Trophoblast cell (in vitro differentiated cells and primary cell): ENCODE results near the gene QPRT.
"Not testable (repeated sequence)": the region's sequence is repeated elsewhere in the genome, so short reads cannot be mapped to it uniquely, and the experiment has no call there.

Experiments
- DNase-seq, 2 donors: peaks; one replicate each; pipeline ENCODE4 v3.0.0-alpha.2; 2016
- H2AFZ ChIP-seq: 2 replicates; pipeline ENCODE4 v1.6.1; 2013; ENCODE audit warnings: low read length, moderate library complexity, mild to moderate bottlenecking; ENCODE audit not compliant: insufficient read depth, poor library complexity
- H2AK5ac ChIP-seq: 2 replicates; pipeline ENCODE4 v1.6.1; 2013; ENCODE audit warnings: mild to moderate bottlenecking, low read length
- H2BK120ac ChIP-seq: 2 replicates; pipeline ENCODE4 v1.6.1; 2013; ENCODE audit warnings: low read length, mild to moderate bottlenecking, moderate library complexity; ENCODE audit not compliant: insufficient read depth, poor library complexity
- H2BK12ac ChIP-seq: 2 replicates; pipeline ENCODE4 v1.6.1; 2013; ENCODE audit warnings: mild to moderate bottlenecking, low read length, moderate library complexity
- H2BK5ac ChIP-seq: 2 replicates; pipeline ENCODE4 v1.6.1; 2013; ENCODE audit warnings: low read length, low read depth, moderate library complexity, mild to moderate bottlenecking; ENCODE audit not compliant: poor library complexity
- H3K14ac ChIP-seq: 2 replicates; pipeline ENCODE4 v1.6.1; 2013; ENCODE audit warnings: mild to moderate bottlenecking, low read length
- H3K18ac ChIP-seq: 2 replicates; pipeline ENCODE4 v1.6.1; 2013; ENCODE audit warnings: mild to moderate bottlenecking, low read length
- H3K23ac ChIP-seq: 2 replicates; pipeline ENCODE4 v1.6.1; 2013; ENCODE audit warnings: low read length
- H3K27ac ChIP-seq: 2 replicates; pipeline ENCODE4 v1.5.1; 2013; ENCODE audit warnings: low read depth, mild to moderate bottlenecking, inconsistent platforms, low read length, moderate library complexity
- H3K27me3 ChIP-seq: 2 replicates; pipeline ENCODE4 v1.6.1; 2013; ENCODE audit warnings: inconsistent platforms, mild to moderate bottlenecking, low read length, moderate library complexity; ENCODE audit not compliant: insufficient read depth
- H3K36me3 ChIP-seq, 2 experiments: 1 replicate in 1 of 2; 2 replicates in 1 of 2; pipeline ENCODE4 v1.6.1; 2013; ENCODE audit warnings: low read length in 2 of 2, mild to moderate bottlenecking in 2 of 2, moderate library complexity in 1 of 2; ENCODE audit not compliant: insufficient read depth in 2 of 2, control insufficient read depth in 1 of 2
- H3K4ac ChIP-seq: 2 replicates; pipeline ENCODE4 v1.6.1; 2013; ENCODE audit warnings: low read depth, mild to moderate bottlenecking, low read length, moderate library complexity
- H3K4me1 ChIP-seq, 2 experiments: 1 replicate in 1 of 2; 2 replicates in 1 of 2; pipeline ENCODE4 v1.6.1; 2013; ENCODE audit warnings: low read length in 2 of 2, mild to moderate bottlenecking in 2 of 2, moderate library complexity in 1 of 2; ENCODE audit not compliant: insufficient read depth in 2 of 2, control insufficient read depth in 1 of 2
- H3K4me2 ChIP-seq: 2 replicates; pipeline ENCODE4 v1.6.1; 2013; ENCODE audit warnings: inconsistent platforms, mild to moderate bottlenecking, low read length, moderate library complexity
- H3K4me3 ChIP-seq: 2 replicates; pipeline ENCODE4 v1.5.1; 2013; ENCODE audit warnings: mild to moderate bottlenecking, low read depth, low read length, inconsistent platforms
- H3K79me1 ChIP-seq: one replicate; pipeline ENCODE4 v1.6.1; 2013; ENCODE audit warnings: low read length
- H3K79me2 ChIP-seq: 2 replicates; pipeline ENCODE4 v1.6.1; 2013; ENCODE audit warnings: low read length, mild to moderate bottlenecking; ENCODE audit not compliant: control insufficient read depth, insufficient read depth, poor library complexity
- H3K9ac ChIP-seq: 2 replicates; pipeline ENCODE4 v1.6.1; 2013; ENCODE audit warnings: mild to moderate bottlenecking, low read length
- H3K9me3 ChIP-seq: 2 replicates; pipeline ENCODE4 v1.6.1; 2013; ENCODE audit warnings: low read depth, mild to moderate bottlenecking, control low read depth, inconsistent platforms, low read length; ENCODE audit not compliant: insufficient read depth
- H4K12ac ChIP-seq: 2 replicates; pipeline ENCODE4 v1.6.1; 2013; ENCODE audit warnings: low read depth, mild to moderate bottlenecking, low read length, moderate library complexity
- H4K8ac ChIP-seq: 2 replicates; pipeline ENCODE4 v1.6.1; 2013; ENCODE audit warnings: low read depth, mild to moderate bottlenecking, low read length, moderate library complexity
- H4K91ac ChIP-seq: one replicate; pipeline ENCODE4 v1.6.1; 2013; ENCODE audit warnings: low read depth, mild to moderate bottlenecking, low read length, moderate library complexity
- WGBS: extraction: QIAGEN DNeasy Blood & Tissue Kit; methylation state at CpG from one replicate; pipeline ENCODE4 v1.1.7; 2013; ENCODE audit warnings: missing lambda C conversion rate; ENCODE audit not compliant: insufficient read length, insufficient coverage; ENCODE audit errors: extremely low coverage; 5-methylcytosine and 5-hydroxymethylcytosine counted together

Gene QPRT

DNA sequence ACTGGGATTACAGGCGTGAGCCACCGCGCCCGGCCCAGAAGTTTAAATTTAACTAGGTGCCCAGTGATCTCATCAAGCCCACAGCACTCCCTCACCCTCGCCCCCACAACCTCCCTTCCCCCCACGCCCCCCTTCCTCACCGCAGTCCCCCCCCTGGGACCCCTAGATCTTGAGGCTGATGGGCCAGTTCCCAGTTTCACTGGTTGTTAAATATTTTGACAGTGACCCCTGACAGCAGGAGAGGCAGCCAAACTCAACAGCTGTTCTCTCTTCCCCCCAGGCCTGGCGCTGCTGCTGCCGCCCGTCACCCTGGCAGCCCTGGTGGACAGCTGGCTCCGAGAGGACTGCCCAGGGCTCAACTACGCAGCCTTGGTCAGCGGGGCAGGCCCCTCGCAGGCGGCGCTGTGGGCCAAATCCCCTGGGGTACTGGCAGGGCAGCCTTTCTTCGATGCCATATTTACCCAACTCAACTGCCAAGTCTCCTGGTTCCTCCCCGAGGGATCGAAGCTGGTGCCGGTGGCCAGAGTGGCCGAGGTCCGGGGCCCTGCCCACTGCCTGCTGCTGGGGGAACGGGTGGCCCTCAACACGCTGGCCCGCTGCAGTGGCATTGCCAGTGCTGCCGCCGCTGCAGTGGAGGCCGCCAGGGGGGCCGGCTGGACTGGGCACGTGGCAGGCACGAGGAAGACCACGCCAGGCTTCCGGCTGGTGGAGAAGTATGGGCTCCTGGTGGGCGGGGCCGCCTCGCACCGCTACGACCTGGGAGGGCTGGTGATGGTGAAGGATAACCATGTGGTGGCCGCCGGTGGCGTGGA, 15.6 kb downstream of the QPRT start:
- H2BK5ac ChIP-seq: no peak overlapping the region
- WGBS: no CpG with 5 or more reads among the region's 41 CpGs
- H3K4me2 ChIP-seq: no peak overlapping the region
- no peak overlapping the region for H2AFZ ChIP-seq
- H2BK120ac ChIP-seq: no peak overlapping the region
- no peak overlapping the region for H4K12ac ChIP-seq
- H3K79me1 ChIP-seq: peaks cover 8% of the 10 kb centered on the region
- H2BK12ac ChIP-seq: no peak overlapping the region
- no peak overlapping the region for H3K14ac ChIP-seq
- peak overlapping the region; percentile 38 for H3K18ac ChIP-seq
- peak overlapping the region; percentile 21 for H3K4ac ChIP-seq
- no peak overlapping the region for H3K27ac ChIP-seq
- no peak overlapping the region for H2AK5ac ChIP-seq
- no peak for DNase-seq
- peaks cover 5% of the 10 kb centered on the region for H3K9me3 ChIP-seq
- H3K23ac ChIP-seq: no peak overlapping the region
- H3K27me3 ChIP-seq: no peaks in the 10 kb centered on the region
- H4K8ac ChIP-seq: no peak overlapping the region
- peaks cover 40 to 47% of the 10 kb centered on the region in 2 experiments for H3K36me3 ChIP-seq
- H3K79me2 ChIP-seq: peaks cover 14% of the 10 kb centered on the region
- H4K91ac ChIP-seq: no peak overlapping the region
- H3K4me1 ChIP-seq: peaks cover 10 to 12% of the 10 kb centered on the region in 2 experiments
- no peak overlapping the region for H3K4me3 ChIP-seq
- H3K9ac ChIP-seq: no peak overlapping the region

DNA sequence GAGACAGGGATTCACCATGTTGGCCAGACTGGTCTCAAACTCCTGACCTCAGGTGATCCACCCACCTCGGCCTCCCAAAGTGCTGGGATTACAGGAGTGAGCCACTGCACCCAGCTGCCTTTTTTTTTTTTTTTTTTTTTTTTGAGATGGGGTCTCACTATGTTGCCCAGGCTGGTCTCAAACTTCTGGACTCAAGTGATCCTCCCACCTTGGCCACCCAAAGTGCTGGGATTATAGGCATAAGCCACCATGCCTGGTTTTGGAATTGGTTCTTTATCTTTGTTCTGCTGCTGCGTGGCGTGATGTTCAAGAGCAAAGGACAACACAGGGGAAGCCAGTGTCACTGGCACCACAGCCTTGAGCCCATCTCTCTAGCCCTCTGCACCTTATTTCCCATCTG, 16.7 kb downstream of the QPRT start:
- not testable (repeated sequence) for H2BK5ac ChIP-seq, H3K4ac ChIP-seq, H2BK120ac ChIP-seq, H3K27me3 ChIP-seq, H2AK5ac ChIP-seq, H4K91ac ChIP-seq, H3K4me1 ChIP-seq, H3K4me2 ChIP-seq, H3K79me2 ChIP-seq, H3K9me3 ChIP-seq, H4K8ac ChIP-seq, H2AFZ ChIP-seq, H2BK12ac ChIP-seq, H3K9ac ChIP-seq, H3K4me3 ChIP-seq, H3K23ac ChIP-seq, H3K14ac ChIP-seq, H3K79me1 ChIP-seq, H3K18ac ChIP-seq, DNase-seq, H4K12ac ChIP-seq, H3K27ac ChIP-seq
- peaks cover 37 to 39% of the 10 kb centered on the region in 2 experiments for H3K36me3 ChIP-seq
- no CpG with 5 or more reads among the region's 3 CpGs for WGBS

DNA sequence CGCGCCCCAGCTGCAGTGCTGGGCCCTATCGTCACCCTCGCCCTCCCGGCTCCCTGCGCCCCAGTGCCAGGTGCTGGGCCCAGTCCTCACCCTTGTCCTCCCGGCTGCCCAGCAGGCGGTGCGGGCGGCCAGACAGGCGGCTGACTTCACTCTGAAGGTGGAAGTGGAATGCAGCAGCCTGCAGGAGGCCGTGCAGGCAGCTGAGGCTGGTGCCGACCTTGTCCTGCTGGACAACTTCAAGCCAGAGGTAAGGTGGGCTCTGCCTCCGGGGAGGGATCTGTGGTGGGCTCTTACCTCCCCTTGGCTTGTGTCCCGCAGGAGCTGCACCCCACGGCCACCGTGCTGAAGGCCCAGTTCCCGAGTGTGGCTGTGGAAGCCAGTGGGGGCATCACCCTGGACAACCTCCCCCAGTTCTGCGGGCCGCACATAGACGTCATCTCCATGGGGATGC, 17.9 kb downstream of the QPRT start:
- no peak overlapping the region for H3K27ac ChIP-seq
- no peak overlapping the region for H4K8ac ChIP-seq
- H3K4me1 ChIP-seq: peaks cover 2 to 5% of the 10 kb centered on the region in 2 experiments
- no peak overlapping the region for H3K23ac ChIP-seq
- H2AK5ac ChIP-seq: no peak overlapping the region
- no peaks in the 10 kb centered on the region for H3K79me1 ChIP-seq
- peaks cover 35% of the 10 kb centered on the region in 2 experiments for H3K36me3 ChIP-seq
- H3K4me2 ChIP-seq: no peak overlapping the region
- H2BK12ac ChIP-seq: no peak overlapping the region
- H2BK5ac ChIP-seq: no peak overlapping the region
- no peaks in the 10 kb centered on the region for H3K27me3 ChIP-seq
- no peak overlapping the region for H2AFZ ChIP-seq
- no peak overlapping the region for H4K91ac ChIP-seq
- H3K79me2 ChIP-seq: peaks cover 2% of the 10 kb centered on the region
- no peak overlapping the region for H3K4me3 ChIP-seq
- no peak overlapping the region for H3K18ac ChIP-seq
- no peak overlapping the region for H4K12ac ChIP-seq
- no CpG with 5 or more reads among the region's 21 CpGs for WGBS
- H3K4ac ChIP-seq: no peak overlapping the region
- H3K9ac ChIP-seq: no peak overlapping the region
- peak in 1 of 2 donors; percentile 66 for DNase-seq
- H3K9me3 ChIP-seq: peaks cover 6% of the 10 kb centered on the region
- H3K14ac ChIP-seq: no peak overlapping the region
- no peak overlapping the region for H2BK120ac ChIP-seq

DNA sequence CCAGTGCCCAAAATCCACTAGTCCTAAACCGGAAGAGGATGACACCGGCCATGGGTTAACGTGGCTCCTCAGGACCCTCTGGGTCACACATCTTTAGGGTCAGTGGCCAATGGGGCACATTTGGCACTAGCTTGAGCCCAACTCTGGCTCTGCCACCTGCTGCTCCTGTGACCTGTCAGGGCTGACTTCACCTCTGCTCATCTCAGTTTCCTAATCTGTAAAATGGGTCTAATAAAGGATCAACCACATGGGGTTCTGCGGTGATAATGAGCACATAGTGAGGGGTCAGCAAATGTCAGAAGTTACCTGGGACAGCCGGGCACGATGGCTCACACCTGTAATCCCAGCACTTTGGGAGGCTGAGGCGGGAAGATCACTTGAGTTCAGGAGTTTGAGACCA, 18.4 kb downstream of the QPRT start:
- H2BK12ac ChIP-seq: no peak overlapping the region
- no peaks in the 10 kb centered on the region for H3K27me3 ChIP-seq
- H4K91ac ChIP-seq: no peak overlapping the region
- H3K27ac ChIP-seq: no peak overlapping the region
- H3K9me3 ChIP-seq: peaks cover 6% of the 10 kb centered on the region
- no peaks in the 10 kb centered on the region for H3K79me1 ChIP-seq
- H3K4ac ChIP-seq: no peak overlapping the region
- H2AK5ac ChIP-seq: no peak overlapping the region
- H3K9ac ChIP-seq: no peak overlapping the region
- H3K4me2 ChIP-seq: no peak overlapping the region
- WGBS: no CpG with 5 or more reads among the region's 7 CpGs
- H3K36me3 ChIP-seq: peaks cover 34 to 35% of the 10 kb centered on the region in 2 experiments
- no peak for DNase-seq
- H3K18ac ChIP-seq: no peak overlapping the region
- no peak overlapping the region for H3K4me3 ChIP-seq
- no peak overlapping the region for H3K23ac ChIP-seq
- H3K14ac ChIP-seq: no peak overlapping the region
- H4K8ac ChIP-seq: no peak overlapping the region
- H2AFZ ChIP-seq: no peak overlapping the region
- peaks cover 2 to 5% of the 10 kb centered on the region in 2 experiments for H3K4me1 ChIP-seq
- H2BK5ac ChIP-seq: no peak overlapping the region
- no peak overlapping the region for H4K12ac ChIP-seq
- no peak overlapping the region for H2BK120ac ChIP-seq
- H3K79me2 ChIP-seq: peaks cover 1% of the 10 kb centered on the region
